GM19099 (cell line): ENCODE data around the gene IFIH1.

Experiments used
- POLR2A ChIP-seq: IDR thresholded peaks from 3 replicates; pipeline ENCODE4 v1.6.1; 2011; ENCODE audit warnings: low read depth; ENCODE audit not compliant: insufficient read length; ENCODE audit errors: extremely low read depth

Gene IFIH1

GRCh38 chr2:162220368-162220767, 98.1 kb downstream of the IFIH1 start:
- no peak for TF ChIP-seq POLR2A

DNA sequence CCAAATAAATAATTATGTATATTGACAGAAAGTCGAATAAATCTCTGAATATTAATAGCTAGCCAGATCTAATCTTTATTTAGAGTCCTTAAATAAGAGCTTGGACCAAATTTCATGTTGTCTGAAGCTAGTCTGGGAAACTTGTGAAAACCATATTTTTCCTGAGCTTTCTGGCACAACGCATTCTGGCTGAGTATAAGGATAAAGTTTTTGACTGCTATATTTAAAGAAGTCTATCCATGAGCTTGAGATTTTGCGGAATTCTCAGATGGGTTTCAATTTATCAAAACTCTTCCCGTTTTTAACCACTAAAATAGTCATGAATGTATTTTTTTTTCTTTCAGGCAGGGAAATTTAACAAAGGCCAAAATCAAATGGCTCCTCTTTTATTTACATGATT, 99.1 kb downstream of the IFIH1 start:
- no peak for TF ChIP-seq POLR2A

- no peak for TF ChIP-seq POLR2A
These were observed 100.9 kb downstream of the IFIH1 start for GRCh38 chr2:162217598-162217997.
